HG02610 (cell line): ENCODE results near the gene BASP1.

ENCODE experiments used
- ATAC-seq: cut with Tn5 transposase; IDR thresholded peaks from one replicate; pipeline ENCODE4 v1.9.1; 2021; ENCODE audit warnings: mild to moderate bottlenecking, moderate library complexity; ENCODE audit not compliant: unreplicated experiment

BASP1 gene

GRCh38 chr5:17221843-17222636 lies 4.6 kb downstream of the BASP1 start:
- ATAC-seq, result no peak

GRCh38 chr5:17222664-17223063 lies 5.2 kb downstream of the BASP1 start:
- no peak for ATAC-seq

- no peak for ATAC-seq
Observed at GRCh38 chr5:17223367-17224185, 6.1 kb downstream of the BASP1 start.

DNA sequence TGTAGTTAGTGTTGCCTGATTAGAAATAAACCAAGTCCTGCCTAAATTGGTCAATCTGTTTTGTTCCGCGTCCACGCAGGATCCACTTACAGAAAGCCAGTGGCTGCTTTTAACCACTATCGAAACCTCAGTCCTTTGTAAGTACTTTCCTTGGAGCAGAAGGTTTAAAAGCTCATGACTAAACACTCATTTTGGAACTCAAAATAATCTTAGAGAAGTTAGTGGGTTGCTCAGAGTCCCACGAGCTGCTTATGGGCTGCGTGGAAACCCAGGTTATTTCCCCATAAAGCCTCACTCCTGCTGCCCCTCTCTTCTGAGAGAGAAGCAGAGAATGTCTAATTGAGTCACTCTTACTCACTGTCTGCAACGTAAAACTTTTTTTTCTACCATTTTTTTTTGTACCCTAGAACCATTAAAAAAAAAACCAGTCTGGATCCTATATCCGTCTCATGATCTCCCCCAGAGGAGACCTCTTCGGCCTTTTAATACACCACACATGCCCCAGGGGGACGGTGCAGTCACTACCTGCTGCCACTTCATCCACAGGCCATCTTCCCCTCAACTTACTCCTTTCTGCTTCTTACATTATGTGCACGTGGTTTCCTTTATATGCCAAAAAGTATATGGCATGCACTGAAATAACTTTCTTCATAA lies 7.6 kb downstream of the BASP1 start:
- peak; percentile 80 for ATAC-seq

DNA sequence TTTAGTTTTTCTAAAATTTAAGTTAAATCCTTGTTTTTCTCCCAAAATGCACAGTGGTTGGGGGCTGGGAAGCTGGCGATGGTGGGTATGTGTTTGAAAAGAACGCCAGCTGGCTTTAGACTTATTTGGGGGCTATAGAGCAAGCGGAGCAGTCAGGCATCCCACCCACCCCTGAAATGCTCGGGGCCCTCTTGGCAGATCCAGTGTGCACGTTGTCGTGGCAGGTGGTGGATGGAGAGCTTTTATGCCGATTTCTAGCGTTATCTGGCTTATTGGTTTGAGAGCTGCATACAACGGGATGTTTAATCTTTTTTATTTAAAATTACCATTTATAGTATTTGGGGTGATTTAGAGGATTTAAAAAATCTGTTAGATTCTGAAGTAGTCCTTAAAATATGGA lies 8.1 kb downstream of the BASP1 start:
- ATAC-seq, result no peak

- ATAC-seq, result no peak
Observed at GRCh38 chr5:17227868-17228267, 10.4 kb downstream of the BASP1 start.

DNA sequence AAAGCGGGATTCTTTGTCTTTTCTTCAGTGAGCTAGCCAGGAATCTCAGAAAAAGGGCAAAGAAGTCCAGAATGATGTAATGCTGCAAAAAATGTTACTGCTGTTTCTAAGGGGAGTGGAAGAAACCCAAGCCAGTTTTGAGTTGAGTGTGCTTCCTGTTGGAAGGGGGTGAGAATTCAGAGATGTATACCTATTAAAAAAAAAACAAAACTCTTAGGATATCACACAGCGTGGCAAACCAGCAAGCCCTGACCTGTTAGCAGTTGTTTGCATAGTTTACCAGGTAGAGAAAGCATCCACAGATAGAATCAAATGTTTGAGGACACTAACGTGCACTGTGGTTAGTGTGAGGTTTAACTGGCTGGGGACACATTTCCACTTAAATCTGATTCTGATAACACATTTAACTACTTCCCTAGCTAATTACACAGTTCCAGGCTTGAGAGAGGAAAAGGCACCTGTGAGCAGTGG lies 11.4 kb downstream of the BASP1 start:
- ATAC-seq, result peak; percentile 54

DNA sequence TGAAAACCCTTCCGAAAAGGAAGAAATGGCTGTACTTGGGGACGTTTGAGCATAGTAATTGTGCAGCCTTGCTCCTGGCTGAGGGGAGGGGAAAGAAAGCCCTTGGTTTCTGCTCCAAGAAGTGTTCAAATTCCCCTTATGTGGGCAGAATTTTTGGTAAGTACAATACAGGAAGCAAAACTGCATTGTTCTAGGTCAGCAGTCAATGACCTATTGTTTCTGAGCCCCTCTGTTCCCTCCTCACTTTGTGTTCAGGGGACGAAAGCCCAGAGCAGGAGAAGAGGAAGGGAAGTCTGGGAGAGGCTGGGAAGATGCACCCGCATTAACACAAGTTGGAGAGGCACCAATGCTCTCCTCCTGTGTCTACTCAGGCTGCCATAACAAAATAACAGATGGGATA lies 11.9 kb downstream of the BASP1 start:
- peak; percentile 45 for ATAC-seq

GRCh38 chr5:17230191-17230590 lies 12.8 kb downstream of the BASP1 start:
- no peak for ATAC-seq

GRCh38 chr5:17230808-17231525 lies 13.5 kb downstream of the BASP1 start:
- no peak for ATAC-seq

- ATAC-seq, result no peak
Observed at GRCh38 chr5:17232405-17232804, 15.0 kb downstream of the BASP1 start.

- no peak for ATAC-seq
Observed at GRCh38 chr5:17233488-17233887, 16.1 kb downstream of the BASP1 start.

DNA sequence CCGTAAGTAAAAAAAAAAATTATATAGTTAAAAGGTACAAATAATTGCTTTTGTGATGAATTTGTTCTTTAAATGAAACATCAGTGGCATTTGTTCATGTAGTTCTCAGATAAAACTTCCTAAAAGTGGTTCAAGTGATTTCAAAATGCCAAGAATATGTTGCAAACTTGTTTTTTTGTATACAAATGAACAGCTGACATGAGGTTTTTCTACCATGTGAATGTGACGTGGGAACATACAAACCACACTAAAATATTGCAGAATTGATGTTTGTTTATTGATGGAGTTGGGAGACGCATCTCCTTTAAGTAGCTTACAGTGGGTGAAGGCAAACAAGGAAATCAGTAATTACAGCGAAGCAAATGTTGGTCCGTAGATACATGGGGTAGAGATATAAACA lies 16.9 kb downstream of the BASP1 start:
- no peak for ATAC-seq

DNA sequence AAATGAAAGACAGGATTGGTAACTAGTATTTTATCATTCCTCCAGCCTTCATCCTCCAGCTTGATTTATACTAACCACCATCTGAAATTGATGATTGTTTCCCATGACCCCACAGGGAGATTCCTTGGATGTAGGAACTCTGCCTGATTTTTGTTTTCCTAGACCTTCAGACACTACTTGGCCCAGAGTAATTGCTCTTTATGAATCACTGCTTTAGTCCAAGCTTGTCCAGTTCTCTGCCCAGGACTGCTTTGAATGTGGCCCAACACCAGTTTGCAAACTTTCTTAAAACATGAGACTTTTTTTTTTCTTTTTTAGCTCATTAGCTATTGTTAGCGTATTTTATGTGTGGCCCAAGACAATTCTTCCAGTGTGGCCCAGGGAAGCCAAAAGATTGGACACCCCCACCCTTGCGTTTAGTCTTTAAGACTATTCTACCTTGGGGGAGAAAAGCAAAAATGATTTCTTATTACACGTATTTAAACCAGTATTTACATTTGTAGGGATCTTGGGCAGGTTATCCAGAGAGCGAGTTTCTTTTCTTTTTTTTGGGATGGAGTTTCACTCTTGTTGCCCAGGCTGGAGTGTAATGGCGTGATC lies 18.4 kb downstream of the BASP1 start:
- ATAC-seq, result no peak

DNA sequence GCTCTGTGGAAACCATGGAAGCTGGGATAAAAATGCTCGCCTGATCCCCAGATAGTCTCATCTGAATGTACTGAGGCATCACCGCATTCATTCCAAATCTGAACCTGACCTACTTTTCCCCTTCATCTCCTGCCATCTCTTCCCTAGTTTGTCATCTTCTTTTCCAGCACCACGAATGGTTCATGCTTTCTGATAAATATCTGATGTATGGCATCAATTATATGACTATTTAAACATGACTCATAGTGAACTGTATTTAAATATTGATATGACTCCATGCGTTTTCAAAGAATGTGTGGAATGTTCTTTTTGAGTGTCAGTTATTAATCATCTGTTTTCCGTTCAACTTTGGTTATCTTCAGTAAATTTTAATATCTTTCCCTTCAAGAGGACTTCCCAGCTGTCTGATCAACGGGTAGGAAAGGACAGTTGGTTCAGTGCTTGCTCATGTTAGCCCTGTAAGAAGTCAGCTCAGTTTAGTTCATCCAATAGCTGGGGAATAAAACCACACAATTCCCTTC lies 21.1 kb downstream of the BASP1 start:
- peak; percentile 50 for ATAC-seq

- no peak for ATAC-seq
Observed at GRCh38 chr5:17239953-17240352, 22.5 kb downstream of the BASP1 start.

- ATAC-seq, result no peak
Observed at GRCh38 chr5:17240487-17240886, 23.1 kb downstream of the BASP1 start.

GRCh38 chr5:17241635-17242034 lies 24.2 kb downstream of the BASP1 start:
- ATAC-seq, result no peak

GRCh38 chr5:17243287-17244063 lies 26.0 kb downstream of the BASP1 start:
- ATAC-seq, result no peak
